ENCODE measurements around the gene NLRP6. TPM values are rescaled to one million over a fixed set of nuclear protein-coding genes. Genes with fewer than 3 reads are reported as not detected.
"Not testable (repeated sequence)": the region's sequence is repeated elsewhere in the genome, so short reads cannot be mapped to it uniquely, and the experiment has no call there.

Gene NLRP6
- total RNA-seq, 1 donor: not detected

DNA sequence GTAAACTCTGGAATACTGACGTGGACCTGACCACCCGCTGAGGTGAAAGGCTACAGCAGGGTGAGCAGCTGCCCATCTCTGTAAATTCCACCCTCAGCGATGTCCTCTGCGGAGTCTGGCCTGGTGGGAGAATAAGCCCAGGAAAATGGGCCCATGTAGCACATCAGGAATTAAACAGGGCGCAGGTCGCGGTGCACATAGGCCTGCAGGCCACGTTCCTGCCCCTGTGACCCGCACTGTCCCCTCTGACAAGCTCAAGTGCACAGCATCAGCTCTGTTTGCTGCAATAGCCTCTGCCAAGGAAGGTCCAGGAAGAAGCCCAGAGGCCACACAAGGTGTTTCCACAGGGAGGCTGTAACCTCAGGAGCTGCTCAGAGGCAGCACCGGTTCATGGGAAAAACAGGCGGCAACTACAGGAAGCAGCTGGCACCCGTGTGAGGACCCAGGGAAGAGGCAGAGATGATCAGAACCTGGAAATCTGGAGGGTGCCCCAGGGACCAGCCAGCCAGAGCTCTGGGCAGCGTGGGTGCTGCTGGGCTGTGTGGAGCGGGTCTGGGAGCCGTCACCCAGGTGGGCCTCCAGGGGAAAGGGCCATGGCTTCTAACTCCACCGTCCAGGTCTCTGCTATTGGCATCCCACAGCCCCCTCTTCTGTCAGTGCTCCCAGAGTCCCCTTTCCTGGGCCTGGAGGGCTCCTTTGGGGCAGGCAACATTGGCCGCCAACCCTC is 28.6 kb downstream of the NLRP6 start:
- DNase-seq (ENCODE audit: insufficient read length, low spot score, missing footprints): peak; percentile 72
- Histone ChIP-seq H3K4me2 (ENCODE audit: insufficient read depth, low read length) (no peak overlapping the region), H4K20me1 (ENCODE audit: insufficient read depth, low read length) (no peaks in the 10 kb centered on the region), H2AFZ (ENCODE audit: low read length) (no peak overlapping the region), H3K79me2 (ENCODE audit: insufficient read depth, low read length) (peaks cover 19% of the 10 kb centered on the region), H3K4me1 (ENCODE audit: insufficient read depth, low read length) (peaks cover 18% of the 10 kb centered on the region), H3K9me3 (ENCODE audit: low read depth, low read length) (no peaks in the 10 kb centered on the region), H3K4me3 (ENCODE audit: insufficient read depth, low read length) (no peak overlapping the region), H3K27me3 (ENCODE audit: insufficient read depth, low read length) (no peaks in the 10 kb centered on the region), H3K36me3 (ENCODE audit: insufficient read depth, low read length) (no peaks in the 10 kb centered on the region), H3K27ac (ENCODE audit: low read depth, low read length) (peak overlapping the region; percentile 86)
- TF ChIP-seq, protein P1, sequence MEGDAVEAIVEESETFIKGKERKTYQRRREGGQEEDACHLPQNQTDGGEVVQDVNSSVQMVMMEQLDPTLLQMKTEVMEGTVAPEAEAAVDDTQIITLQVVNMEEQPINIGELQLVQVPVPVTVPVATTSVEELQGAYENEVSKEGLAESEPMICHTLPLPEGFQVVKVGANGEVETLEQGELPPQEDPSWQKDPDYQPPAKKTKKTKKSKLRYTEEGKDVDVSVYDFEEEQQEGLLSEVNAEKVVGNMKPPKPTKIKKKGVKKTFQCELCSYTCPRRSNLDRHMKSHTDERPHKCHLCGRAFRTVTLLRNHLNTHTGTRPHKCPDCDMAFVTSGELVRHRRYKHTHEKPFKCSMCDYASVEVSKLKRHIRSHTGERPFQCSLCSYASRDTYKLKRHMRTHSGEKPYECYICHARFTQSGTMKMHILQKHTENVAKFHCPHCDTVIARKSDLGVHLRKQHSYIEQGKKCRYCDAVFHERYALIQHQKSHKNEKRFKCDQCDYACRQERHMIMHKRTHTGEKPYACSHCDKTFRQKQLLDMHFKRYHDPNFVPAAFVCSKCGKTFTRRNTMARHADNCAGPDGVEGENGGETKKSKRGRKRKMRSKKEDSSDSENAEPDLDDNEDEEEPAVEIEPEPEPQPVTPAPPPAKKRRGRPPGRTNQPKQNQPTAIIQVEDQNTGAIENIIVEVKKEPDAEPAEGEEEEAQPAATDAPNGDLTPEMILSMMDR (IDR thresholded peaks at IDR 0.05; ENCODE audit: extremely low read depth, low read depth, low read length): no peak

DNA sequence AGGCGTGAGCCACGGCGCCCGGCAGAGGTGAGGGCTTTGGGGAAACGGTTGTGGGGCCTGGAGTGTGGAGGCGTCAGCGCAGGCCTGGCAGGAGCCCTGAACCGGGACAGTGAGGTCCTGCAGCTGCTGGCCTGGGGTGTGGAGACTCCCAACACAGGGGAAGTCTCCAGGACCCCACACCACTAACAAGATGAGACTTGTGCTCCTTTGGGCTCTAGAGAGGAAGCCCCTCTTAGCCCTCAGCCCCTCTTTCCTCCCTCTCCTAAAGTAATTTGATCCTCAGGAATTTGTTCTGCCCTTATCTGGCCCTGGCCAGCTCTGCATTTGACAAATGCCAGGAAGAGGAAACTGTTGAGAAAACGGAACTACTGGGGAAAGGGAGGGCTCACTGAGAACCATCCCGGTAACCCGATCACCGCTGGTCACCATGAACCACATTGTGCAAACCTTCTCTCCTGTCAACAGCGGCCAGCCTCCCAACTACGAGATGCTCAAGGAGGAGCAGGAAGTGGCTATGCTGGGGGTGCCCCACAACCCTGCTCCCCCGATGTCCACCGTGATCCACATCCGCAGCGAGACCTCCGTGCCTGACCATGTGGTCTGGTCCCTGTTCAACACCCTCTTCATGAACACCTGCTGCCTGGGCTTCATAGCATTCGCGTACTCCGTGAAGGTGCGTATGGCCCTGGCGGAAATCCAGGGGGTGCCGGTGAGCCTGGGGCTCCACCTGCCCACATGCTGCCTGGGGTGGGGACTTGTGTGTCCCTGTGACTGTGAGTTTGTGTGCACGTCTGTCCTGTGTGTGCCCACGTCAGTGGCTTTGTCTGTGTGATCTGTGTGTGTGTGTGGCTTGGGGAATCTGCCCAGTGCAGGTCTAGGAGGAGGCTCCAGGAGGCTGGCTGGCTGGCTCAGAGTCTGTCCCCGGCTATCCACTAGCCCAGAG is 29.8 kb downstream of the NLRP6 start, which contains the start of gene IFITM2:
IFITM2 (plus strand) TSS at position 51 of the 943 bp plus-strand sequence; CDS start at position 428, 377 bp downstream.
- Histone ChIP-seq H3K4me2 (ENCODE audit: insufficient read depth, low read length) (peak within 1 kb of the TSS; percentile 94), H3K79me2 (ENCODE audit: insufficient read depth, low read length) (peaks cover 19% of the 10 kb centered on the region), H3K4me1 (ENCODE audit: insufficient read depth, low read length) (peaks cover 21% of the 10 kb centered on the region), H3K27ac (ENCODE audit: low read depth, low read length) (peak within 1 kb of the TSS; percentile 86), H3K4me3 (ENCODE audit: insufficient read depth, low read length) (peak within 1 kb of the TSS; percentile 83), H2AFZ (ENCODE audit: low read length) (peak within 1 kb of the TSS; percentile 91)
- TF ChIP-seq, protein P1 (IDR thresholded peaks at IDR 0.05; ENCODE audit: extremely low read depth, low read depth, low read length): peak; percentile 9
- not testable (repeated sequence) for H3K9me3 ChIP-seq (ENCODE audit: low read depth, low read length); H4K20me1 ChIP-seq (ENCODE audit: insufficient read depth, low read length); H3K36me3 ChIP-seq (ENCODE audit: insufficient read depth, low read length); H3K27me3 ChIP-seq (ENCODE audit: insufficient read depth, low read length)
- peak; percentile 97 for DNase-seq (ENCODE audit: insufficient read length, low spot score, missing footprints)

DNA sequence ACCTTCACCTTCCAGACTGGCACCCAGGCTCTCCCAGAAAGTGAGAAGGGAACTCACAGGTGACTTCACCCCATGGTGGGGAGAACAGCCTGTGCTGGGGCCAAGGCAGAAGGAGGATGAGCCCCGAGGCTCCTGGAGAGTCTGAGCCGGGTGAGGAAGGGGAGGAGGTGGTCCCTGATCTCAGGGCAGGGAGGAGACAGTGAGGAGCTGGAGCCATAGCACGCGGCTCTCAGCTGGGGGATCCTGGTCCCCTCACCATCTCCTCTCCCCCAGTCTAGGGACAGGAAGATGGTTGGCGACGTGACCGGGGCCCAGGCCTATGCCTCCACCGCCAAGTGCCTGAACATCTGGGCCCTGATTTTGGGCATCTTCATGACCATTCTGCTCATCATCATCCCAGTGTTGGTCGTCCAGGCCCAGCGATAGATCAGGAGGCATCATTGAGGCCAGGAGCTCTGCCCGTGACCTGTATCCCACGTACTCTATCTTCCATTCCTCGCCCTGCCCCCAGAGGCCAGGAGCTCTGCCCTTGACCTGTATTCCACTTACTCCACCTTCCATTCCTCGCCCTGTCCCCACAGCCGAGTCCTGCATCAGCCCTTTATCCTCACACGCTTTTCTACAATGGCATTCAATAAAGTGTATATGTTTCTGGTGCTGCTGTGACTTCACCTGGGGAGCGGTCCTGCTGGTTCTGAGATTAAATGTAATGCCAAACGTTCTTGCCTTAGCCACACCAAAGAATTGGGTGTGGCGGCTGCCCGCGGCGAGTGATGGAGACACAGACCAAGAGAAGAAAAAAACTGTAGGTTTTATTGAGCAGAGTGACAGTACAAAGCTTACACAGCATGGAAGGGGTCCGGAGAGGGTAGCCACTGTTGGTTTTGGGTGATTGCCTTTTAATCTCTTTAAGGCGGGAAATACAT is 30.8 kb downstream of the NLRP6 start:
- DNase-seq (ENCODE audit: insufficient read length, low spot score, missing footprints): peak; percentile 71
- H2AFZ ChIP-seq (ENCODE audit: low read length); H3K36me3 ChIP-seq (ENCODE audit: insufficient read depth, low read length); H3K9me3 ChIP-seq (ENCODE audit: low read depth, low read length); H4K20me1 ChIP-seq (ENCODE audit: insufficient read depth, low read length); H3K27me3 ChIP-seq (ENCODE audit: insufficient read depth, low read length): not testable (repeated sequence)
- Histone ChIP-seq H3K4me3 (ENCODE audit: insufficient read depth, low read length) (peak overlapping the region; percentile 83), H3K4me2 (ENCODE audit: insufficient read depth, low read length) (peak overlapping the region; percentile 94), H3K4me1 (ENCODE audit: insufficient read depth, low read length) (peaks cover 30% of the 10 kb centered on the region), H3K27ac (ENCODE audit: low read depth, low read length) (peak overlapping the region; percentile 48), H3K79me2 (ENCODE audit: insufficient read depth, low read length) (peaks cover 19% of the 10 kb centered on the region)

DNA sequence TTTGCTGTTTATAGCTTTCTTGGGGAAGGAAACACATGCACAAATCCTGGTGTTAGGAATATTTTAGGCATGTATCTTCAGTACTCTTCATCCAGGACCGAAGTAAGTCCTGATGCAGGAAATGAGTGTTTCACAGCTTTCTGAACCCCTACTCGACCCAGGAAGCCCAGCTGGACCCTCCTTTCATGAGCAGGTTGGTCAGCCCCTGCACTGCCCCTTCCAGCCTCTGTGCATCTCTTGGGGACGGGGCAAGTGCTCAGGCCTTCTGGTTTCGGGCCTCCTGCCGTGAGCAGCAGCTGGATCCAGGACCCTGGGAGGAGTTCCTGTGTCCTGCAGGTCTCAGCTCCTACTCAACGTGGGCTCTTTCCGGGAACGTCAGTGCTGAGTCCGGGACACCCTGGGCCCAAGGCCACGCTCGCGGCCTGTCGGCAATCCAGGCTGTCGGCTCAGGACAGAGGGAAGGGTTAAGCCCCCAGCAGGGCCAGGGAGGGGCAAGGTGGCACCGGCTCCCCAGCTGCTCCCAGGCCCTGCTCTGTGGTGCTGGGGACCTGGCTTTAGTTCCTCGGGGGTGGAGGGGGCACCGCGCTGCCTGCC is 31.9 kb downstream of the NLRP6 start:
- peak overlapping the region; percentile 28 for H3K27ac ChIP-seq (ENCODE audit: low read depth, low read length)

DNA sequence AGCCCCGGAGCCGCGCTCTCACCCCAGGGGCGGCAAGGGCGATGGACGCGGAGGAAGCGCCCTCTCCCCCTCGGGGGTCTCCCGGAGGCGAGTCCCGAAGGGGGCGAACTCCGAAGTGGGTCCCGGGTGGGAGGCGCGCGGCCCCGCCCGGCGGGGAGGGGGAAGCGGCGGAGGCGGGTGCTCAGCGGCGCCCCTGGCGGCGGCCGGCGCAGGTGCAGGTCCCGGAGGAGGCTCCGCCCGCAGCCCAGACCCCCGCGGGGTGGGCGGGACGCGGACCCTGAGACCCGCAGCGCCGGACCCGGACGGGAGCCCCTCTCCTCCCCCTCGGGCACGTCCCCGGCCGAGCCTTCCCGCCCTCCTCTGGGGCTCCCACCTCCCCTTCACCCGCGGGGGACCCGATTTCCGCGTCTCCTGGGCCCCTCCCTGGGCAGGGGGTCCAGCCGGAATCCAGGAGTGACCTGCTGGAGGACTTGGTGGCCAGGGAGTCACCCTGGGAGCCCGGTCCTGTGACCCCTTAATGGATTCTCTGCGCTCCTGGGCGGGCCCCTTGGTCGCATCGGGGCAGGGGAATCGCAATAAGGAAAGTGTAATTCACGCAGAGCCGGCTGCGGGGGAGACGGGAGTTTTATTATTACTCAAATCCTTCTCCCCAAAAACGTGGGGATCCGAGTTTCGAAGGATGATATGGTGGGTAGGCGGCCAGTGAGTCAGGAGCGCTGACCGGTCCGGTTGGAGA is 33.0 kb downstream of the NLRP6 start:
- Histone ChIP-seq H3K79me2 (ENCODE audit: insufficient read depth, low read length) (peaks cover 19% of the 10 kb centered on the region), H3K27me3 (ENCODE audit: insufficient read depth, low read length) (peaks cover 12% of the 10 kb centered on the region), H3K4me3 (ENCODE audit: insufficient read depth, low read length) (peak overlapping the region; percentile 39), H3K4me2 (ENCODE audit: insufficient read depth, low read length) (peak overlapping the region; percentile 51), H3K4me1 (ENCODE audit: insufficient read depth, low read length) (peaks cover 31% of the 10 kb centered on the region)
- H3K27ac ChIP-seq (ENCODE audit: low read depth, low read length); H2AFZ ChIP-seq (ENCODE audit: low read length); H3K36me3 ChIP-seq (ENCODE audit: insufficient read depth, low read length); H3K9me3 ChIP-seq (ENCODE audit: low read depth, low read length); DNase-seq (ENCODE audit: insufficient read length, low spot score, missing footprints); H4K20me1 ChIP-seq (ENCODE audit: insufficient read depth, low read length): not testable (repeated sequence)

More for the DNA sequence above, 31.9 kb downstream of the NLRP6 start:
- not testable (repeated sequence) for H2AFZ ChIP-seq (ENCODE audit: low read length); H3K36me3 ChIP-seq (ENCODE audit: insufficient read depth, low read length); H3K9me3 ChIP-seq (ENCODE audit: low read depth, low read length); H4K20me1 ChIP-seq (ENCODE audit: insufficient read depth, low read length); H3K27me3 ChIP-seq (ENCODE audit: insufficient read depth, low read length)
- Histone ChIP-seq H3K4me1 (ENCODE audit: insufficient read depth, low read length) (peaks cover 31% of the 10 kb centered on the region), H3K4me2 (ENCODE audit: insufficient read depth, low read length) (peak overlapping the region; percentile 94), H3K4me3 (ENCODE audit: insufficient read depth, low read length) (peak overlapping the region; percentile 83), H3K79me2 (ENCODE audit: insufficient read depth, low read length) (peaks cover 19% of the 10 kb centered on the region)
- peak; percentile 70 for DNase-seq (ENCODE audit: insufficient read length, low spot score, missing footprints)
